DMS 273 (cell line): ENCODE measurements around the gene ENPEP.
"Not testable (repeated sequence)": the region's sequence is repeated elsewhere in the genome, so short reads cannot be mapped to it uniquely, and the experiment has no call there.

Source experiments
- DNase-seq: peaks from one replicate; lab custom pipeline; 2025; ENCODE audit not compliant: unreplicated experiment; lab: John Stamatoyannopoulos, UW

ENPEP gene

GRCh38 chr4:110475881-110476818 is at the start of gene ENPEP:
Gene ENPEP, plus strand, starts transcription at chr4:110476155. Its CDS starts 260 bp downstream, at chr4:110476415.
- DNase-seq: no peak

- not testable (repeated sequence) for DNase-seq
Measured at GRCh38 chr4:110431805-110432204, 44.1 kb upstream of the ENPEP start.

- DNase-seq: not testable (repeated sequence)
Measured at GRCh38 chr4:110437292-110437691, 38.7 kb upstream of the ENPEP start.

- DNase-seq: not testable (repeated sequence)
Measured at GRCh38 chr4:110439209-110439608, 36.7 kb upstream of the ENPEP start.

- no peak for DNase-seq
Measured at GRCh38 chr4:110442309-110442708, 33.6 kb upstream of the ENPEP start.

- DNase-seq: no peak
Measured at GRCh38 chr4:110442788-110443187, 33.2 kb upstream of the ENPEP start.

GRCh38 chr4:110449947-110450346 is 26.0 kb upstream of the ENPEP start:
- DNase-seq: no peak

GRCh38 chr4:110452546-110452945 is 23.4 kb upstream of the ENPEP start:
- DNase-seq: no peak

- DNase-seq: no peak
Measured at GRCh38 chr4:110454441-110454840, 21.5 kb upstream of the ENPEP start.

GRCh38 chr4:110458494-110459266 is 17.3 kb upstream of the ENPEP start:
- DNase-seq: no peak

- no peak for DNase-seq
Measured at GRCh38 chr4:110460074-110460746, 15.7 kb upstream of the ENPEP start.

- no peak for DNase-seq
Measured at GRCh38 chr4:110467400-110467799, 8.6 kb upstream of the ENPEP start.

- DNase-seq: no peak
Measured at GRCh38 chr4:110472583-110473329, 3.2 kb upstream of the ENPEP start.

GRCh38 chr4:110474481-110474880 is 1.5 kb upstream of the ENPEP start:
- DNase-seq: no peak

GRCh38 chr4:110475080-110475479 is 875 bp upstream of the ENPEP start:
- not testable (repeated sequence) for DNase-seq

- DNase-seq: no peak
Measured at GRCh38 chr4:110477836-110478235, 1.9 kb downstream of the ENPEP start.

- no peak for DNase-seq
Measured at GRCh38 chr4:110480031-110480549, 4.1 kb downstream of the ENPEP start.

GRCh38 chr4:110480746-110481271 is 4.9 kb downstream of the ENPEP start:
- no peak for DNase-seq

GRCh38 chr4:110483516-110483915 is 7.6 kb downstream of the ENPEP start:
- DNase-seq: no peak

GRCh38 chr4:110484029-110484428 is 8.1 kb downstream of the ENPEP start:
- no peak for DNase-seq
